Measurements from ENCODE around the gene APBA1. TPM values are rescaled to one million over a fixed set of nuclear protein-coding genes. Genes with fewer than 3 reads are reported as not detected.

Gene APBA1
- total and polyA plus RNA-seq, 2 of the 4 experiments (the other 2 are of a cell fraction): 3.8 to 5.1 TPM

- in situ Hi-C loops (cut with MboI; ENCODE audit: low sequenced_read_pairs) (no loop called here), intact Hi-C loops (cut with micrococcal nuclease) (no loop called here), dilution Hi-C loops (cut with HindIII; ENCODE audit: low sequenced_read_pairs, unreplicated experiment) (no loop called here)
- BruUV-seq (replicated peaks): no TSS peak
- no peak overlapping the region for H3K9ac ChIP-seq (ENCODE audit: low read depth, low read length)
- H3K4ac ChIP-seq (ENCODE audit: low read depth, low read length): no peak overlapping the region
- no peak overlapping the region for H3K4me2 ChIP-seq (ENCODE audit: low read depth, low read length)
- H2AFZ ChIP-seq (replicated peaks; ENCODE audit: low read length, poor library complexity): no peak overlapping the region
- 27% methylated on average over 2 of the region's 7 CpGs; no CpG with 5 or more reads in 1 of the 2 experiments for WGBS, 2 experiments (ENCODE audit: extremely low coverage in 2 of 2, insufficient read length in 1 of 2)
- no peak overlapping the region for H3K18ac ChIP-seq (ENCODE audit: low read depth, low read length)
- H2BK5ac ChIP-seq (ENCODE audit: low read depth, low read length, poor library complexity, severe bottlenecking): no peak overlapping the region
- no peak overlapping the region for H2AK9ac ChIP-seq (replicated peaks; ENCODE audit: low read depth, low read length, poor library complexity)
- H4K91ac ChIP-seq (ENCODE audit: insufficient read depth, low read depth, low read length): no peak overlapping the region
- H3K4me1 ChIP-seq (ENCODE audit: control insufficient read depth, insufficient read depth, low read length): no peaks in the 10 kb centered on the region
- ChIA-PET CTCF (no interaction called here), POLR2A (ENCODE audit: unreplicated experiment) (no interaction called here)
- H4K5ac ChIP-seq (ENCODE audit: low read depth, low read length): no peak overlapping the region
- no peak overlapping the region for H3K4me3 ChIP-seq (ENCODE audit: insufficient read depth, low read depth, low read length)
- no peak overlapping the region for H2BK15ac ChIP-seq (ENCODE audit: low read depth, low read length)
- H2BK120ac ChIP-seq (ENCODE audit: low read depth, low read length): no peak overlapping the region
- 0 out of 2 replicates have a peak, but pooled peaks have one; percentile 24 for ATAC-seq (ENCODE audit: low read depth)
- TF ChIP-seq NFE2L2 (IDR thresholded peaks at IDR 0.05; ENCODE audit: low read depth, low read length) (no peak), USF2 (IDR thresholded peaks at IDR 0.05; ENCODE audit: low read depth, low read length) (no peak), RFX5 (IDR thresholded peaks at IDR 0.05; ENCODE audit: low read depth, low read length) (no peak), CEBPB (IDR thresholded peaks at IDR 0.05; ENCODE audit: low read depth, low read length) (no peak), POLR2A (IDR thresholded peaks at IDR 0.05; ENCODE audit: low read depth, low read length) (no peak), RCOR1 (IDR thresholded peaks at IDR 0.05; ENCODE audit: insufficient replicate concordance, low read length) (no peak), FOS (IDR thresholded peaks at IDR 0.05; ENCODE audit: low read depth, low read length) (no peak)
- H3K56ac ChIP-seq (ENCODE audit: extremely low read depth, insufficient read depth, low read length): no peak overlapping the region
- no peaks in the 10 kb centered on the region for H3K9me3 ChIP-seq (ENCODE audit: control insufficient read depth, insufficient read depth, low read length)
- no peak overlapping the region for H3K14ac ChIP-seq (replicated peaks; ENCODE audit: low read depth, low read length)
- H2BK20ac ChIP-seq (ENCODE audit: low read depth, low read length): no peak overlapping the region
- H3K9me1 ChIP-seq (ENCODE audit: insufficient read depth, low read length): no peaks in the 10 kb centered on the region
- no peaks in the 10 kb centered on the region for H3K27me3 ChIP-seq (ENCODE audit: control insufficient read depth, insufficient read depth, low read length)
- DNase-seq: no peak
- no peaks in the 10 kb centered on the region for H4K20me1 ChIP-seq (ENCODE audit: insufficient read depth, low read length)
- no peak overlapping the region for H3K27ac ChIP-seq (ENCODE audit: insufficient read depth, low read length)
- no peak overlapping the region for H4K8ac ChIP-seq (ENCODE audit: low read depth in 2 of 2, low read length in 2 of 2)
- H3K23ac ChIP-seq (ENCODE audit: low read depth, low read length): no peak overlapping the region
- H3K79me1 ChIP-seq (ENCODE audit: low read depth in 1 of 2, low read length in 2 of 2): no peaks in the 10 kb centered on the region; a peak in 1 of 4 replicates
- no peaks in the 10 kb centered on the region for H3K36me3 ChIP-seq (ENCODE audit: control insufficient read depth, insufficient read depth, low read length)
- H2AK5ac ChIP-seq (ENCODE audit: low read depth, low read length): no peak overlapping the region
Observed at GRCh38 chr9:69542942-69543704, 129.0 kb downstream of the APBA1 start.

Data from IMR-90 (cell line).